Stimulated activated CD4-positive, alpha-beta T cell treated with anti-CD3 and anti-CD28 coated beads, Interleukin-2, amount 100 ng/mL, for 4 hours (primary cell): ENCODE results near the gene ELMO1.
A peak's percentile ranks its signal among the peaks of the same experiment; 100 is the strongest.

Experiments
- DNase-seq: peaks from one replicate; pipeline ENCODE4 v3.0.0-alpha.2; 2020; ENCODE audit warnings: low read depth

The ELMO1 gene

DNA sequence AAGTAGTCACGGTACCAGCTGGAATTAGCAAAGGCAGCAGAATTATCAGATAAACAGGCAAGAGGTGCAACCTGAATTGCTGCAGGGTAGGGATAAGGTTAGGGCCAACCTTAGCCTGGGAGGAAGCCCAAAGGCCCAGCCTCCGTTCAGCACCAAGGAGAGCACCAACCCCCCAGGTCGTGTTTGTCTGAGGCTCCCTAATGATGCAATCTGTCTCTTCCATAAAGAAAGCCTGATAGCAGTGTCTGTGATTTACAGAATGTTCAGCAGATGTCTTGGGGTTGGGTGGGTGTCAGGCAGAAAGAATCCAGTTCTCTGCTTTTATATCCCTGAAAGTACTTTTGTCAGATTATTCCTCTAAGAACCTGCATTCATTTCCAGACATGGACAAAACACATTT lies 396.0 kb downstream of the ELMO1 start:
- DNase-seq, result no peak

DNA sequence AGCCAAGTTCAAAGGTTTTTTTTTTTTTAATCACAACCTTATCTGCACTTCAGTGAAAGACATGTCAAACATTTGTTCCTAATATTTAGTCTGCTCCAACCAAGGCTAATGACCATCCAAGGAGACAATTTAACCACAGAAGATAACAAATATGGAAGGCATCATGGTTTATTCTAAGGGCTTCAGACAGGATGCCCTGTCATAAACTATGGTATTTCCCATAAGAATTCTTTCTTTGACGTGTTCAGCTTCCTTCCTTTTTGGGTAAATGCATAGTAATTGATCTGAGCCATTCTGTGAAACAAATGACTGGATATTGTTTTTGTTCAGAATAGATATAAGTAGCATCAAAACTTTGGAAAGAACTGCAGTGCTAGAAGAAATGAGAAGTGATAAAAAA lies 397.9 kb downstream of the ELMO1 start:
- no peak for DNase-seq

DNA sequence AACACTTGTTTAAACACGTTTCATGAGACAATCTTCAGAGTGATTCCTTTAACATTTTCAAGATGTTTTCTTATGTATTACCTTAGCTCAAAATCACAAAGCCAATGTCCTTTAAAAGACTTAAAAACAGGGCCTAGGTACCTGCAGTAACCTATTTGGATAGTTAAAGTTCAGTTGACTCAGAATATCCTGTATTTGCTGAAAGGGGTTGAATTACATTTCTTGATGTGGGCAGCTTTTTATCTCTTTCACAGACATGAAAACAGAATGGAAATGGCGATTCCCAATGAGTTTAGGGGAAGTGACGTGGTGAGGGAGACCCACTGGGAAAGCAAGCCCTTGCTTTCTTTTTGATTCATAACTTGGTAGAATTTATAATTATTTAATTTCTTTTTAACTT lies 400.0 kb downstream of the ELMO1 start:
- no peak for DNase-seq

DNA sequence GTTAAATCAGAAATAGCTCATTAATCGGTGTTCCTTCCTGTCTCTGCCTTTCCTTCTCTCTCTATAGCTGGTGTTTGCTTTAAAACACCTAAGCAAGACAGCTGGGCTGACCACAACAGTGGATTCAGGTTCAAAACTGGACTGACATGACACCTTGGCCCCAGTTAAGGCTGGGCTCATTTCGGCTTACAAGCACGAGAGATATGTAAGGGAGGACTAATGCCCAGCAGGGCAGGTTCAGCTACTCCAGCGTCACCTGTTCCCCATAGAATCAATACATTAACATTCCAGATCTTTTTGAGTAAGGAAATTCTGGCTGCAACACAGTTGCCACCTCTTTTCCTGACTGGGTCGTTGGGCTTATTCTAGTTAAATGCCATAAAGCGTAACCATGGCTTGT lies 401.4 kb downstream of the ELMO1 start:
- no peak for DNase-seq

DNA sequence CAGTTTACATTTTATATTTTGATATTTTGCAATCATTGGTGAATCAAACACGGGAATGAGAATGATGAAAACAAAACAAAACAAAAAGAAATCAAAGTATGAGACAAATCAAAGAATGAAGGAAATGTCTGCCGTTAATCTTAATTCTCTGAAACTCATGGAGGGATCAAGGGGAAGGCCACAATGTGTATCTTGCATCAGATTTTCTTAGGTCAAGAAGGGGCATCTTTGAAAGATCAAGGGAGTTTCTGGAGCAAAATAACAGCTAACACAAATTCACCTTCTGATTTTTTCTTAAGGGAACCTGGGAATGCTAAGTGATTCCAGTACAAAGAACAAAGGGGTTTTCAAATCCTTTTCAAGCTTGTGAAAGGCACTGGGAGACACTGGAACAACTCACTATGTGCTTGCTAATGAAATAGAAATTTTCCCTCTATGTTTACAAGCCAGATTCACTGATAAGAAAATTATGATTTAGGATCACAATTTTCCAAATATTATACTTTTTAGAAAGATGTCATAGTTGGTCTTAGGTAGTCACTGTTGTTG lies 402.1 kb downstream of the ELMO1 start:
- no peak for DNase-seq

DNA sequence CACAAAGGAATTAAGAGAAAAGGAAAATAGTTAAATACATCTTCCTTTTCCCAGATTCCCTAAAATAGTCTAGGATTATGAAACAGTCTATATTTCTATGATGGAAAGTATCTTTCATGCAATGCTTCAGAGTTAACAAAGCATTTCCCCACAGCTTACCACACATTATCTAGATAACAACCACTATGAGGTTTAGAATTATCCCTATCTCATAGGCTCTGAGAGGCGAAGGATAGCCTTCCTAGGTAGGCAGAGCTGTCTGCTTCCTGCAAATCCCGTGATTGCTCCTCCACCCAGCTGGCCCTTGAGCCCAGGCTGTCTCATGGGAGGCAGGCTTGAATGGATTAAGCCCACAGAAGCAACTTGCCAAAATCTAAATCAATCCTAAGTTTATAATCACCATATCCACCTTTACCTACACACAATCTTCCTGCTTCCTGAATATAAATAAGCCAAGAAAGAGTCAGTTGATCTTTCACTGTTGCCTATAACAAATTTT lies 402.9 kb downstream of the ELMO1 start:
- DNase-seq, result no peak

DNA sequence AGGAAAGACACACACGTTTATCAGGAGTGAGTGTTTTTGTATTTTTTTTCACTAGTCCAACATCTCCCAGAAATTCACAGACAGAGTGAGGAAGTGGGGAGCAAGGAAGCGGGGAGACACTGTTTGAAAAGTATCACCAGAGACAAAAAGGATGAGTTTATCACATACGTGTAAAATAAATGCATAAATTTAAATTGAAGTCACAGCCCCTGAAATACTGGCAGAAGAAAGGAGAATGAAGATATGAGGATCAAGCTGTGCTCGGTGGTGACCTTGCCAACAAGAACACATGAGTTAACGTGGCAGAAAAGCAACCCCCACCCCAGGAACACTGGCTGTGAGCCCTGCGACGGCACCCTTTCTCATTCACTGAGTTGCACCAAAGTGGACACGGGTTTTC lies 407.2 kb downstream of the ELMO1 start:
- DNase-seq, result no peak

DNA sequence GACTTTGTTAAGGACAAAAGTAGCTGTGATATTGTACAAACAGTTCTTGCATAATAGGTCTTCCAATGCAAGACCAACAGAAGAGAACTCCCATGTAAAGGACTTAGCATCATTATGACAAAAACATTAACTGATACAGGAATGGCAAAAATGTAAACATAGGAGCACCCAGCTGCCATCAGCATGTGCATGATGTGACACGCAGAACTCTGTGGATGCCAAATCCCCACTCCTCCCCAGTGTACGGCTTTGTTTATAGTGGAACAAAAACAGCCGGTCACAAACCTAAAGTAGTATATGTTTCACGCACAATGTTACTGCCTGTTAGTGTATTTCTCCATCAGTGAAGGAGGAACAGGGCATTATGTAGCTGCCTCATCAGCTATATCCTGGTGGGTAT lies 408.3 kb downstream of the ELMO1 start:
- no peak for DNase-seq

DNA sequence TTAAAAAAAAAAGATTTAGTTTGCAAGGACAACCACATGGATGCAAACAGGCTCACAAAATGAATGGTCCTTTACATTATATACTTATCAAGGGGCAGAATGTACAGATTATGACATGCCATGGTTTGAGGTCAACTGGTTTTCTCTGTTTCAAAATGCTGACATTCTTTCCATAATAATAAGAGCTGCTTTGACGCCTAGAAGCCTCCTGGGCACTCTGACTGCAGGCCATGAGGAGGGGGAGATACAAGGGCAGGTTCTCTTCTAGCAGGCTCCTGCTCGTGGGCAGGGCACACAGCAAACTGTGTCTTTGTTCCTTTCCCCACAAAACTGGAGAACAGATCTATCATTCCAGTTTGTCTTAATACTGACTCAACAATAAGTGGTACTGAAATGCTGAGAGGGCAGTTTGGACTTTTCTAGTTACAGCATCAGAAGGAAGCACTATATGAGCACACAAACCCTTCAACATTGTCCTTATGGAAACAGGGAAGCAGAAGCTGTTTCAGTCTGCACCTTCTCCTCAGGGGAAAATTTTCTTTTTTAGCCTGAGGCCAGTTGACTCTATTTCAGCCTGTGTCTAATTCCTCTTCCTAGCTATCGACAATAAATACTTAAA lies 409.4 kb downstream of the ELMO1 start:
- no peak for DNase-seq

DNA sequence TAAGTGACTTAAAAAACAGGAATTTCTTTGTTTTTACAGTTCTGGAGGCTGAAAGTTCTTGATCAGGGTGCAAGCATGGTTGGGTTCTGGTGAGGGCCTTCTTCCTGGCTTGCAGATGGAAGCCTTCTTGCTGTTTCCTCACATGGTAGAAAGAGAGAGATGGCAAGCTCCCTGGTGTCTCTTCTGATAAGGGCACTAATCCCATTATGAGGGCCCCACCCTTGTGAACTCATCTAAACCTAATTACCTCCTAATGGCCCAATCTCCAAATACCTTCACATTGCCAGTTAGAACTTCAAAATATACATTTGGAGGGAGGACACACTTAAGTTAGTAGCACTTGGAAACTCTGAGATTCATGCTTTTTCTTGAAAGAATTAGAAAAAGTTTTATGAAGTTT lies 410.0 kb downstream of the ELMO1 start:
- no peak for DNase-seq

DNA sequence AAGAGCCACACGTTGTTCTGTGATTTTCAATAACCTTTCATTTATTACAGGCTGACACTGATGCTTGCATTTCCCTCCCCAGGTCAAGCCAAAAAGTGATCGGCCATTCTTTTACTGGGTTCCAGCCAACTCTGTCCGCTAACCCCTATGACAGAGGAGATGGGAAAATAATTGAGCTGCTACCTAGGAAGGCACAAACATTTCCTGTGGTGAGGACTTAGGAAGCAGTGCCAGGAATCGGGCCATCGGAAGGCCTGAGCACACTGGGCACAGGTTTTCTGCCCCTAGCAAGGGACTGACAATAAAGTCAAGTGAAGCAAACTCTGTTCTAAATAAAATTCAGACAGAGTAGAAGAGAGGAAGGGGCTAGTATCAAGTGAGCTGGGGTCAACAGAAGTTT lies 411.4 kb downstream of the ELMO1 start:
- DNase-seq, result no peak

DNA sequence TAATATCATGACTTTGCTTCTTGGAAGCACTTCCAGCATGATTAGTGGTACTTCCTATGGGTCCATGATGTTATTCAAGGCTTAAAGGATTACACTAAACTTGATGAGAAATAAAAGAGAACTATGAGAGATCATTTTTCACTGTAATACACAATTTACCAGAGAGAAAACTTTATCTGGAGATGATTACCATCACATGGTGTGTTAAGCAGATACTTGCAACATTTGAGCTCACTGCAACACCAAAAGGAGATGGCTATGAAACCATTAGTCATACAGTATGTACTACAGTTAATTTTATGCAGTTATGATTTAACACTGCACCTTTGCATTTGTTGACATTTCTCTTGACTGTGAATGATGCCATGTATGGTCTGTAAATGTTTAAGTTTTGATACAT lies 413.0 kb downstream of the ELMO1 start:
- no peak for DNase-seq

DNA sequence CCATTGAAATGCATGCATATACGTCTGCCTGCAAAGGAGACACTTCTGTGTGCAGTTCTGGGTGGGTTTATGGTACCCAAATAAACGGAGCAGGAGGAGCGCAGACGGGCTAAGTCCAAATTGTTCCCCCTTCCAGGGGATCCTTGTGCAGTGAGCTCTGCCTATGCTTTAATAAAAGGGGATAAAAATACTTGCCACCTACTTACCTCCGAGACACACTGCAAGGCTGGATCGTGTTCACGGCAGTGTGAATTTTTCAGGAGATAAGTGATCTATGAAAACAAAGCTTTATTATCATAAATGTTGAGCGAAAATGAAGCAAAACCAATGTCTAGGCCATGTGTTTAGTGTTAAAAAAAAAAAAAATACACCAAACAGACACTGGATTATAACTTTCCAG lies 415.5 kb downstream of the ELMO1 start:
- no peak for DNase-seq

DNA sequence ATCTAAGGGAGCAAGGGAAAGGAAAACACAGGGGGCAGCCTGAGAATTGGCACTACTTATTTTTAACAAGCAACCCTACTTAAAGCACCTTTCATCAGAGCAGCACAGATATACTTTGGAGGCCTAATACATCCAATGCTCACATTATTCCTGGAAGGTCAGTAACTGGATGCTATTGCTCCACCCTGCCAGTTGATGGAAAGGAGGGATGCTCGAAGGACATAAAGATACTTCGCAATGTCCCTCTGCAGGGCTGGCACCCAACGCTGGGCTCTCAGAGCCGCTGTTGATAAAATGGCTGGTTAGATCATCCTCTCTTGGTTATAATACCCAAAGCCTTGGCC lies 416.4 kb downstream of the ELMO1 start:
- DNase-seq, result no peak

DNA sequence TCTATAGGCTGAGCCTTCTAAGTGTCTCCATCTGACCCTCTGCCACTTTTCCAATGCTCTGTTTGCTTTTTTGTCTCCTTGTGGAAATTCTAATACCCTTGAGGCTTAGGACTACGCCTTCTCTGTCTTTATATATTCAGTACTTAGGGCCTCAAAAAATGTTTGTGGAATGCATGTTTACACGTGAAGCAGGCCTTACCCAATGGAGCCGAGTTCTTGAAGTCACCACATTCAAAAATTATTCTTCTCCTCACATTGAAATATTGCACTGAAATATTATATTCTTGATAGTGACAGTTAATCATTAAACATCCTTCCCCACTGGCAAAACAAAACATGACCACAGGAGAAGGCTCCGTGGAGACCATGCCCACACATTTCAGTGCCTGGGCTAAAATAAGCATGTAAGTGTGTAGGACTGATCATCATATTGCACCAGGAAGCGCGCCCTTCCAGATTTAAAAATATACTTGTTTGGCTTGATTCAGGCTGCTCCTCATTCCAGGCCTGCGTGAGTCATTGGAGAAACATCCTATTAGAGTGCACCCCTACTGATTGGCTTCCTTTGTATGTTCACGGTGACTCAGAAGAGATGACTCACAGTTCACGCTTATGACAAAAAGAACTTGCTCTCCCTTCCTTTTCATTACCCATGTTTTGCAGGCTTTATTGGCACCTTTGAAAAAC lies 416.9 kb downstream of the ELMO1 start:
- peak; percentile 51 for DNase-seq

DNA sequence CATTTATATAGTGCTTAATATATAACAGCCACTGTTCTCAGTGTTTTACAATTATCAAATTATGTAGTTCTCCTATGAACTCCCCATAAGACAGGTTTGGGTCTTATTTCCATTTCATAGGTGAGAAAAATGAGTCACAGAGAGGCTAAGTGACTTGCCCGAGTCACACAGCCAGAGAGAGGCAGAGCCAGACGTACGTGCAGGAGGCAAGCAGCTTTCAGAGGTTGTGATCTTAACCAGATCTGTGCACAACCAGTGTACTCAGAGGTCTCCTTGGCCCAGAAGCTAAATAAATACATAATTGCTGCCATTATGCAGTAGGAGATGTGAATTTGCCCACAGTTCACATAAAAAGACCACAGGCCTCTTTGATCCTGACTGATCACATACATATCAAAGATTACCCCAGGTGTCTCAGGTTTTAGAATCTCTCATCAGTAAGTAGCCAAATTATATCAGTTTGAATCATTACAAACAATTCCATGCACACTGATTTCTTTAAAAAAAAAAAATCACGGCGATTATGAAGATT lies 419.7 kb downstream of the ELMO1 start:
- no peak for DNase-seq

DNA sequence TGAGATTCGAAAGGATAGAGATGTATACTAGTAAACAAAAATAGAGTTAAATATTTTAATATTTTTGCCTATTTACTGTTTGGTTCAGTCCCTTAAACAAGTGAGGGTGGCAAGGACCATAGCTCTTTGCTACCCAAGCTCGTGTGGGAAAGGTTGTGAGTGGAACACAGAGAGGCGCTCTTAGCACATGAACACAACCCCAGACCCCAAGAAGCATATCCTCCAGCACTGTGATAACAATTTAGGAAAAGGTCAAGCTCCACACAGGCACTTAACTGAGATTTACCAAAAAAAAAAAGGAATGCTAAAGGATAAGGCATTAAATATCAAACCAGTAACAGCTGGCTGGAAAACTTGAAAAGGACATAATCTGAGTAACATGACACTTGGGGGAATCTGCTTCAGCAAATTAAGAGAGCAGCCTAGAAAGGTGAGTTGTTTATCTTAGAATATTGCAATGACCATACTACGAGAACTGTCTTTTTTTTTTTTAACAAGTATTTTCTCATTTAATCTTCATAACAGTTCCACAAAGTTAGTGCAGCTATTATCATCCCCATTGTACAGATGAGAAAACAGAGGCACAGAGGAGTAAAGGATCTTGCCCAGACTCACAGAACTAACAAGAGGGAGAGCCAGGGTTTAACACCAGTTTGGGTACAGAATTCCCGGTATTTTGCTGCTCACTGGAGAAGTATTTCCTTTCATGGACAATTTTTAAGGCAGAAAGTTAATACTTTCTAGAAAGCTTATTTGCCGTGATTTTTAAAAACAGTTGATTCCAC lies 420.9 kb downstream of the ELMO1 start:
- no peak for DNase-seq

DNA sequence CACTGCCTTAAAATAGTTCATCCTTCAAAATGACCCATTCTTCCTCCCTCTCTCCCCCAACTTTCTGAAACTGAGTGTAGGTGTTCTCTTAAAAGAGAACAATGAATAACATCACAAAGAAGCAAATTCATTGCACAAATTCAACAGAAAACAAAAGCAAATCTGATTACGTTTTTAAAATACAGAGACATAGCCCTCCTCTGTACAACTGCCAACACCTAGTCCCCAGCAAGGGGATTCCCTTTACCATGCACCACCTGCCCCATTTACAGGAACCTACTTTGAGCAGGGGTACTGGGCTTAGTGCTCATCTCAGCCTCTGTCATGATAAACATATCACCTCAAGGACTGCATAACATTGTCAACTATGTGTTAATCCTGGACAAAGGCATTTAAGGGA lies 421.6 kb downstream of the ELMO1 start:
- DNase-seq, result no peak

DNA sequence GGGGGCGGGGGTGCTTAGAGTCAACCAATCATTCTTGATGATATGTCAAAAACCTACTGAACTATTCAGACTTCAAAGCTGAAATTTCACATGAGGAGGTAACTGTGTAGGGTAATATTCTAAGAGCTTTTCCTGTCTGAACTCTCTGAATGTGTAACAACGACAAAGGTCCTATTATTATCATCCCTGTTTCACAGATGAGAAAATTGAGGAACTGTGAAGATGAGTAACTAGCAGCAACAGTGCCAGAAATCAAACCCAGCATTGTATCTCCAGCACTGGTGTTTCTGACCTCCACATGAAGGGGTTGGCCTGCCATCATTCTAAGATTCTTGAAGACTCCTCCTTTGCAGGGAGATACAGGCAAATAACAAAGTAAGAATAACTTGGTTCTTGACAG lies 429.7 kb downstream of the ELMO1 start:
- no peak for DNase-seq

DNA sequence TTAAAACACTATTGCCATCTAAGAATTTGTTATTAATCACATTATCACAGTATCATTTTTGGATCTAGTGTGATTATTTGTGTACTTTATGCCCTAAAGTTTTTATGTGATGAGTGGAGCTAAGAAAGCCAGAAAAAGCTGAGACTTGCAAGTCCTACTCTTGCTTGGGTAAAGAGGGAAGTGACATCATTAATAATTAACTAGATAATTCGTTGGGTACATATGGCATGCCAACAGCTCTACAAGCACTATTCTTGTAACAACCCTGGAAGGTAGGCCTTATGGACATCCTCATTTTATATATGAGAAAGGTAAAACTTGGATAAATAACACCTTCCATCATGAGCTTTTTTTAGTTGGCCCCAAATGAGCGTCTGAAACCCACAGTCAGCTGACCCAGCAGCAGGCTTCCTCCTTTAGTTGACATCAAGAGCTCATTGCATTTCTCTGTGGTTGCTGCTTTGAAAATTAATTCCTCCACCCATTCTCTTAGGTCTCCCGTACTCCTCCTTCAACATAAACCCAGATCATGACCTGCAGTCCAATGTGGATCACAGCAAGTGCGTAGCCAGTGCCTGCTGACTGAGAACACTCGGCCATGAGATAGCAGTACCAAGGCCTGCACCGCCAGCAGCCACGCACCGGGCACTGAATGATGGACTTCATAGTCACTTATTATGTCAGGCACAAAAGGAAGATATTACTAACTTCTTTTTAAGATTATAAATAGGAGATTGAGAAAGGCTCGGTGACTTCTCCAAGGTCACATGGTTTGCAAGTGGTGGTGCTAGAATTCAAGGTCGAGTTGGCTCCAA lies 432.4 kb downstream of the ELMO1 start:
- DNase-seq, result no peak

DNA sequence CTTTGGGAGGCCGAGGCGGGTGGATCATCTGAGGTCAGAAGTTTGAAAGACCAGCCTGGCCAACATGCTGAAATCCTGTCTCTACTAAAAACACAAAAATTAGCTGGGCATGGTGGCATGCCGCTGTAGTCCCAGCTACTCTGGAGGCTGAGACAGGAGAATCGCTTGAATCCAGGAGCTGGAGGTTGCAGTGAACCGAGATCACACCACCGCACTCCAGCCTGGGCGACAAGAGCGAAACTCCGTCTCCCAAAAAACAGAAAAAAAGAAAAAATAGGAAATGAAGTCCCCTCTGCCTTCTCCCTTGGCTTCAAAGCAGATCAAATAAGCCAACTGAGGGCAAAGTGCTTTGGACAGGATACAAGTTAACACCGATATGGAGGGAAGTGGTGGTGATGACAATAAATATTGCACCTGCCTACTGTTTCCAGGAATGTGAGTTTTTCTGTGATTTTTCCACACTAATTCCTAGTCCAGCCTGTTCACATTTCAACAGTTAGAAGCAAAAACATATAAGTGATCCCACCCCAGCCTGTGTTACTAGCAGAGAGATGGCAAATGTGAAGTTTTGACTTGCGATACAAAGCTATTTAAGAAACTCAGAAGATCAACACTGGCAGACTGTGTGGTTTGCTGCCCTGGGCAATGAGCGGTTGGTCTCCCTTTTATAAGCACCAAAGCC lies 433.2 kb downstream of the ELMO1 start:
- no peak for DNase-seq
